Measurements from ENCODE around the gene HLA-A. TPM values are rescaled to one million over a fixed set of nuclear protein-coding genes. Genes with fewer than 3 reads are reported as not detected.
A peak's percentile ranks its signal among the peaks of the same experiment; 100 is the strongest.

HLA-A gene
- total and polyA plus RNA-seq, 2 of the 13 experiments (the other 11 are each of a cell fraction or from before 2014, with no cell fraction given), result 345 to 527 TPM

- TF ChIP-seq HMGXB4 (CRISPR knock-in tag; IDR thresholded peaks at IDR 0.05; ENCODE audit: borderline replicate concordance in 1 of 2, low read depth in 1 of 2), result peak in 1 of 2 experiments; percentile 37; a peak in 1 of 4 replicates
- peak; percentile 63 for TF ChIP-seq MIXL1 (CRISPR knock-in tag; IDR thresholded peaks at IDR 0.05)
- peak; percentile 34 for TF ChIP-seq GATAD2A (CRISPR knock-in tag; IDR thresholded peaks at IDR 0.05)
- peak; percentile 51 for TF ChIP-seq ARID5B (CRISPR knock-in tag; IDR thresholded peaks at IDR 0.05)
- no peak for TF ChIP-seq NFIB (CRISPR knock-in tag; IDR thresholded peaks at IDR 0.05; ENCODE audit: borderline replicate concordance)
- TF ChIP-seq FOXP4 (CRISPR knock-in tag; IDR thresholded peaks at IDR 0.05), result peak; percentile 32
- no peak for TF ChIP-seq YY1 (IDR thresholded peaks at IDR 0.05; ENCODE audit: insufficient read depth, insufficient replicate concordance, low read depth, low read length)
- TF ChIP-seq GABPA (IDR thresholded peaks at IDR 0.05; ENCODE audit: low read depth, low read length), result no peak
- peak; percentile 30; the same call in 1 of the 2 replicates for TF ChIP-seq GABPA (CRISPR knock-in tag; IDR thresholded peaks at IDR 0.05; ENCODE audit: low read depth)
- TF ChIP-seq ZSCAN25 (CRISPR knock-in tag; IDR thresholded peaks at IDR 0.05), result no peak
- peak; percentile 23; the same call in 1 of the 2 replicates for TF ChIP-seq ARID3A (IDR thresholded peaks at IDR 0.05; ENCODE audit: low read depth, low read length)
- TF ChIP-seq RARA (CRISPR knock-in tag; IDR thresholded peaks at IDR 0.05), result peak; percentile 22; the same call in 1 of the 2 replicates
- no peak for TF ChIP-seq TAF15 (IDR thresholded peaks at IDR 0.05; ENCODE audit: low read depth, low read length, poor library complexity, severe bottlenecking)
- TF ChIP-seq ZXDC (CRISPR knock-in tag; IDR thresholded peaks at IDR 0.05), result no peak
- TF ChIP-seq ZZZ3 (CRISPR knock-in tag; IDR thresholded peaks at IDR 0.05; ENCODE audit: borderline replicate concordance), result no peak
- no peak for TF ChIP-seq MYNN (CRISPR knock-in tag; IDR thresholded peaks at IDR 0.05; ENCODE audit: low read depth)
- no peak for TF ChIP-seq ZFY (CRISPR knock-in tag; IDR thresholded peaks at IDR 0.05)
Measured at GRCh38 chr6:29967379-29968010, 25.2 kb downstream of the HLA-A start (continued).

Data from HepG2 (cell line).